GM10847 (cell line): ENCODE results near the gene IFT25.

Source experiments
- POLR2A ChIP-seq: IDR thresholded peaks from 2 replicates; pipeline ENCODE4 v1.6.1; 2011; ENCODE audit not compliant: insufficient read length; ENCODE audit errors: extremely low read depth

Gene IFT25

GRCh38 chr1:53962395-53962794 is 16.9 kb upstream of the IFT25 start:
- no peak for TF ChIP-seq POLR2A

GRCh38 chr1:53959664-53960250 is 14.3 kb upstream of the IFT25 start:
- no peak for TF ChIP-seq POLR2A

- TF ChIP-seq POLR2A = no peak
Observed at GRCh38 chr1:53957194-53957818, 11.8 kb upstream of the IFT25 start.

GRCh38 chr1:53956308-53957168 is 11.0 kb upstream of the IFT25 start:
- TF ChIP-seq POLR2A = no peak

GRCh38 chr1:53954128-53954527 is 8.6 kb upstream of the IFT25 start:
- no peak for TF ChIP-seq POLR2A

GRCh38 chr1:53951697-53952096 is 6.2 kb upstream of the IFT25 start:
- no peak for TF ChIP-seq POLR2A

GRCh38 chr1:53949023-53949990 is 3.8 kb upstream of the IFT25 start:
- TF ChIP-seq POLR2A = no peak

GRCh38 chr1:53948291-53948690 is 2.8 kb upstream of the IFT25 start:
- no peak for TF ChIP-seq POLR2A

- TF ChIP-seq POLR2A = no peak
Observed at GRCh38 chr1:53947172-53947907, 1.8 kb upstream of the IFT25 start.

- TF ChIP-seq POLR2A = no peak
Observed at GRCh38 chr1:53946252-53947171, 1.0 kb upstream of the IFT25 start, which contains the start of gene LRRC42. Gene LRRC42 (plus strand): TSS chr1:53946350. CDS start chr1:53952000, 5,650 bp downstream.

- no peak for TF ChIP-seq POLR2A
Observed at GRCh38 chr1:53945183-53945432, 391 bp downstream of the IFT25 start.

GRCh38 chr1:53944469-53945182 is 873 bp downstream of the IFT25 start:
- TF ChIP-seq POLR2A = no peak

- no peak for TF ChIP-seq POLR2A
Observed at GRCh38 chr1:53943490-53944043, 1.9 kb downstream of the IFT25 start.
